ENCODE measurements around the gene RBM19.

RBM19 gene

DNA sequence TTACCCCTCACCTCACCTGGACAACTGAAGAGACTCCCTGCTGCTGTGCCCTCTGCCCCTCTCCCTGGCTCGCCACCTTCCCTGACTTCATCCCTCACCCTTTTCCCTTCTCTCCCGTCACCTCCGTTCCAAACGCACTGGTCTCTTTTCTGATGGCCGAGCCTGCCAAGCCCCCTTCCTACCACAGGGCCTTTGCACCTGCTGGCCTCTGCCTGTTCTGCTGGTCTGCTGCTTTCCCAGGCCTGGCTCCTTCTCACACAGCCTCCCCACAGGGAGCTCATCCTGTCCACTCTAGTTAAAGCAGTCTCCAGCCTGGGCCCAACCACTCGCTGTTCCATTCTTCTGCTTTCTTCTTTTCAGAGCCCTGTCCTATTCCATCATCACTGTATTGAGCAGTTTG lies 34.6 kb downstream of the RBM19 start:
- Histone ChIP-seq H3K36me3 (peaks cover 19% of the 10 kb centered on the region), H3K9me3 (no peaks in the 10 kb centered on the region), H3K27ac (no peak overlapping the region), H3K4me1 (ENCODE audit: control insufficient read depth in 1 of 2, insufficient read depth in 1 of 2, low read depth in 1 of 2, low read length in 1 of 2) (peaks cover 0 to 8% of the 10 kb centered on the region in 2 experiments), H3K4me3 (ENCODE audit: low read depth in 1 of 2, low read length in 1 of 2) (no peak overlapping the region), H3K27me3 (no peaks in the 10 kb centered on the region)
- TF ChIP-seq, protein P1, sequence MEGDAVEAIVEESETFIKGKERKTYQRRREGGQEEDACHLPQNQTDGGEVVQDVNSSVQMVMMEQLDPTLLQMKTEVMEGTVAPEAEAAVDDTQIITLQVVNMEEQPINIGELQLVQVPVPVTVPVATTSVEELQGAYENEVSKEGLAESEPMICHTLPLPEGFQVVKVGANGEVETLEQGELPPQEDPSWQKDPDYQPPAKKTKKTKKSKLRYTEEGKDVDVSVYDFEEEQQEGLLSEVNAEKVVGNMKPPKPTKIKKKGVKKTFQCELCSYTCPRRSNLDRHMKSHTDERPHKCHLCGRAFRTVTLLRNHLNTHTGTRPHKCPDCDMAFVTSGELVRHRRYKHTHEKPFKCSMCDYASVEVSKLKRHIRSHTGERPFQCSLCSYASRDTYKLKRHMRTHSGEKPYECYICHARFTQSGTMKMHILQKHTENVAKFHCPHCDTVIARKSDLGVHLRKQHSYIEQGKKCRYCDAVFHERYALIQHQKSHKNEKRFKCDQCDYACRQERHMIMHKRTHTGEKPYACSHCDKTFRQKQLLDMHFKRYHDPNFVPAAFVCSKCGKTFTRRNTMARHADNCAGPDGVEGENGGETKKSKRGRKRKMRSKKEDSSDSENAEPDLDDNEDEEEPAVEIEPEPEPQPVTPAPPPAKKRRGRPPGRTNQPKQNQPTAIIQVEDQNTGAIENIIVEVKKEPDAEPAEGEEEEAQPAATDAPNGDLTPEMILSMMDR (IDR thresholded peaks at IDR 0.05), result no peak

GRCh38 chr12:113930249-113930648 lies 35.9 kb downstream of the RBM19 start:
- no peaks in the 10 kb centered on the region for H3K9me3 ChIP-seq
- peaks cover 14% of the 10 kb centered on the region for H3K36me3 ChIP-seq
- no peak overlapping the region for H3K27ac ChIP-seq
- peaks cover 0 to 12% of the 10 kb centered on the region in 2 experiments for H3K4me1 ChIP-seq (ENCODE audit: control insufficient read depth in 1 of 2, insufficient read depth in 1 of 2, low read depth in 1 of 2, low read length in 1 of 2)
- no peaks in the 10 kb centered on the region for H3K27me3 ChIP-seq
- TF ChIP-seq, protein P1 (IDR thresholded peaks at IDR 0.05), result no peak
- H3K4me3 ChIP-seq (ENCODE audit: low read depth in 1 of 2, low read length in 1 of 2), result no peak overlapping the region

DNA sequence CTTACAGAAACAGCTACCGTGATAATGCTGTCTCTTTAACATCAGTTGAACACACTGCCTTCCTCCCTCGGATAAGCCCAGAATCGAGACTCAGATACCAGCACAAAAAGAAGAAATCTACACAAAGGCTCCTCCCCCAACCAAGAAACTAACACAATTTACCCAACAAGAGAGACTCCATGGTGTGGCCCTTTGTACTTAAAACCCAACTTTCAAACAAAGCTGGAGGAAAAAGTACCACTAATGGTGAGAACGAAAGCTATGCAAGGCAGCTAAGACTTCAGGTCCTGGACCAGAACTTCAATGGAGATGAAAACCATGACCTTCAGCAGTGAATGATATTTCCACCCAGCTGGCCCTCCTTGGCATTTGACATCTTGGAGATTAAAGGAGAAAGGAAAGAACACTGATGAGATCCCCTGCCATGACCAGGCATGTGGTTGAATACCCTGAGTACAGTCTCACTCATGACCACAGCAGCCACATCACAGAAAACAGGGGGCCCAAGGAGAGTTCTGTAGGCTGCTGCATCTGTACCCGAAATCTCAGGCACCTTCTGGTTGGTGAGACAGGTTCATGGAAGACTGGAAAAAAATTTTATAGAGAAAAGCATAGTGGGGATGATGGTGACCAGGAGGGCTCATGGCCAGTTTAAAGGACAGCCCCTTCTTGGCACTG lies 36.7 kb downstream of the RBM19 start:
- Histone ChIP-seq H3K4me1 (ENCODE audit: control insufficient read depth in 1 of 2, insufficient read depth in 1 of 2, low read depth in 1 of 2, low read length in 1 of 2) (peaks cover 0 to 12% of the 10 kb centered on the region in 2 experiments), H3K27ac (no peak overlapping the region), H3K4me3 (ENCODE audit: low read depth in 1 of 2, low read length in 1 of 2) (no peak overlapping the region), H3K27me3 (no peaks in the 10 kb centered on the region), H3K9me3 (no peaks in the 10 kb centered on the region), H3K36me3 (peaks cover 14% of the 10 kb centered on the region)
- TF ChIP-seq, protein P1 (IDR thresholded peaks at IDR 0.05), result no peak

DNA sequence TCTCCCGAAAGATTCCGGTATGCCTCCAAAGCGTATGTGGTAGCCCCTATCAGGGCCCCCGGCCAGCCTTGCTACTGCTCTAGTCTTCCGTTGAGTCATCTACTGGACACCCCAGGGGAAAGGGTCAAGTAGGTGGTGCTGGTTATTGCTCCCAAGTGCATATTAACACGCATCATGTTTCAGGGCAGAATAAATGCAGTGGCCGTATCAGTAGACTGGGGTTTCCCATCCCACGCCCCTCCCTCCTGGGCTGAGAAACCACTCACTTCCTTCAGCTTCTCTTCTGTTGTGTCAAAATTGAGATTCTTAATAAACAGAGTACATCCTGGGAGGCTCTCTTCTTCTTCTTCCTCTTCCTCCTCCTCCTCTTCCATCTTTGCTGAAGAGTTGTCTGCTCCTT lies 39.3 kb downstream of the RBM19 start:
- Histone ChIP-seq H3K36me3 (peaks cover 19% of the 10 kb centered on the region), H3K27ac (no peak overlapping the region), H3K4me3 (ENCODE audit: low read depth in 1 of 2, low read length in 1 of 2) (no peak overlapping the region), H3K27me3 (no peaks in the 10 kb centered on the region), H3K9me3 (no peaks in the 10 kb centered on the region), H3K4me1 (ENCODE audit: control insufficient read depth in 1 of 2, insufficient read depth in 1 of 2, low read depth in 1 of 2, low read length in 1 of 2) (peaks cover 0 to 13% of the 10 kb centered on the region in 2 experiments)
- TF ChIP-seq, protein P1 (IDR thresholded peaks at IDR 0.05), result no peak

DNA sequence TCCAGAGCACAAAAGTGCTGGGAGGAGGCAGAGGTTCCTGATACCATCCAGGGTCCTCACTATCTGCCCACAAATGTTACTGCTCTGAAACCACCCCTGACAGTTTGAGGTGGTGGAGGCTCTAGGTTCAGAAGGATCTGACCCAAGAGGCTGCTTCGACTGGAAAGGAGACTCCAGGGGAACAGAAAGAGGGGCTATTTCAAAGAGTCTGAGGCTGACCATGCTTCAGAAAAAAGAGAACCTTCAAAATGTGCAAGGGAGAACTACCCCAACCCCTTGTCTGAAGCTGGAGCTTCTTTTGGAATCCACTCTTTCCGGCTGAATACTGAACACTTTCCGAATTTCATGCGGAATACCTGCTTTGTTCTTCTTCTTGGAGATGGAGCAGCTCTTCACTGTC lies 41.8 kb downstream of the RBM19 start:
- peaks cover 0 to 22% of the 10 kb centered on the region in 2 experiments for H3K4me1 ChIP-seq (ENCODE audit: control insufficient read depth in 1 of 2, insufficient read depth in 1 of 2, low read depth in 1 of 2, low read length in 1 of 2)
- no peak overlapping the region for H3K4me3 ChIP-seq (ENCODE audit: low read depth in 1 of 2, low read length in 1 of 2)
- no peaks in the 10 kb centered on the region for H3K27me3 ChIP-seq
- H3K9me3 ChIP-seq, result no peaks in the 10 kb centered on the region
- H3K27ac ChIP-seq, result no peak overlapping the region
- H3K36me3 ChIP-seq, result peaks cover 25% of the 10 kb centered on the region
- TF ChIP-seq, protein P1 (IDR thresholded peaks at IDR 0.05), result no peak

Measured in neutrophil (primary cell).